Gastroesophageal sphincter (tissue), 3 donors: ENCODE measurements around the gene TMEM38A.

Source experiments
- CTCF ChIP-seq, 4 experiments: fragments of 200-600 bp in 2 of 4; fragments of 450-650 bp in 2 of 4; sonication (generic) in 1 of 4; IDR thresholded peaks; one replicate each; pipeline ENCODE4 v1.5.1; 2017 to 2019; ENCODE audit warnings: antibody characterized with exemption in 4 of 4, mild to moderate bottlenecking in 2 of 4, moderate library complexity in 2 of 4
- EP300 ChIP-seq: sonication (generic); formaldehyde crosslinking; IDR thresholded peaks from one replicate; pipeline ENCODE4 v1.6.1; 2017; ENCODE audit warnings: antibody characterized with exemption, mild to moderate bottlenecking
- POLR2A ChIP-seq, 2 donors: fragments of 450-650 bp; IDR thresholded peaks; one replicate each; pipeline ENCODE4 v1.6.1; 2017; ENCODE audit warnings: antibody characterized with exemption in 2 of 2, mild to moderate bottlenecking in 2 of 2, moderate library complexity in 1 of 2
- POLR2AphosphoS5 ChIP-seq: sonication (generic); formaldehyde crosslinking; IDR thresholded peaks from one replicate; pipeline ENCODE4 v1.6.1; 2017; ENCODE audit warnings: antibody characterized with exemption

GRCh38 chr19:16668176-16668575, 7.2 kb downstream of the TMEM38A start:
- TF ChIP-seq CTCF (IDR thresholded peaks at IDR 0.05) (no peak), EP300 (no peak), POLR2A (IDR thresholded peaks at IDR 0.05) (no peak), POLR2AphosphoS5 (no peak)
